IMR-90 (cell line): ENCODE data around the gene BCDIN3D.

ENCODE experiments used
- MAFK ChIP-seq: IDR thresholded peaks from 2 replicates; pipeline ENCODE4 v1.6.1; 2012; ENCODE audit warnings: low read depth, low read length, improper control_type of control experiment
- MAZ ChIP-seq: IDR thresholded peaks from 2 replicates; pipeline ENCODE4 v1.6.1; 2012; ENCODE audit warnings: low read depth, mild to moderate bottlenecking, low read length, improper control_type of control experiment, moderate library complexity, borderline replicate concordance
- MXI1 ChIP-seq: IDR thresholded peaks from 2 replicates; pipeline ENCODE4 v1.6.1; 2012; ENCODE audit warnings: low read depth, mild to moderate bottlenecking, low read length, moderate library complexity, borderline replicate concordance
- NFE2L2 ChIP-seq: fragments of 150-350 bp; IDR thresholded peaks from 2 replicates; pipeline ENCODE4 v1.6.1; 2016; ENCODE audit warnings: low read depth, mild to moderate bottlenecking, low read length
- POLR2A ChIP-seq: IDR thresholded peaks from 2 replicates; pipeline ENCODE4 v1.6.1; 2012; ENCODE audit warnings: mild to moderate bottlenecking, low read depth, low read length
- RCOR1 ChIP-seq: IDR thresholded peaks from 2 replicates; pipeline ENCODE4 v1.6.1; 2012; ENCODE audit warnings: mild to moderate bottlenecking, low read length, improper control_type of control experiment; ENCODE audit not compliant: insufficient replicate concordance
- TF ChIP-seq, protein P1 (sequence below): conservative IDR thresholded peaks from 2 replicates; pipeline ENCODE4 v1.5.1; 2012; ENCODE audit warnings: mild to moderate bottlenecking, low read depth, low read length, improper control_type of control experiment
- TF ChIP-seq, protein P2 (sequence below): fragments of 150-350 bp; IDR thresholded peaks from 2 replicates; pipeline ENCODE4 v1.6.1; 2017; ENCODE audit warnings: mild to moderate bottlenecking, antibody characterized with exemption, low read length, low read depth

GRCh38 chr12:49811136-49811535, 31.8 kb downstream of the BCDIN3D start:
- TF ChIP-seq, protein P1, sequence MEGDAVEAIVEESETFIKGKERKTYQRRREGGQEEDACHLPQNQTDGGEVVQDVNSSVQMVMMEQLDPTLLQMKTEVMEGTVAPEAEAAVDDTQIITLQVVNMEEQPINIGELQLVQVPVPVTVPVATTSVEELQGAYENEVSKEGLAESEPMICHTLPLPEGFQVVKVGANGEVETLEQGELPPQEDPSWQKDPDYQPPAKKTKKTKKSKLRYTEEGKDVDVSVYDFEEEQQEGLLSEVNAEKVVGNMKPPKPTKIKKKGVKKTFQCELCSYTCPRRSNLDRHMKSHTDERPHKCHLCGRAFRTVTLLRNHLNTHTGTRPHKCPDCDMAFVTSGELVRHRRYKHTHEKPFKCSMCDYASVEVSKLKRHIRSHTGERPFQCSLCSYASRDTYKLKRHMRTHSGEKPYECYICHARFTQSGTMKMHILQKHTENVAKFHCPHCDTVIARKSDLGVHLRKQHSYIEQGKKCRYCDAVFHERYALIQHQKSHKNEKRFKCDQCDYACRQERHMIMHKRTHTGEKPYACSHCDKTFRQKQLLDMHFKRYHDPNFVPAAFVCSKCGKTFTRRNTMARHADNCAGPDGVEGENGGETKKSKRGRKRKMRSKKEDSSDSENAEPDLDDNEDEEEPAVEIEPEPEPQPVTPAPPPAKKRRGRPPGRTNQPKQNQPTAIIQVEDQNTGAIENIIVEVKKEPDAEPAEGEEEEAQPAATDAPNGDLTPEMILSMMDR, result no peak
- no peak for TF ChIP-seq RCOR1
- TF ChIP-seq MAFK, result no peak
- no peak for TF ChIP-seq MAZ
- no peak for TF ChIP-seq POLR2A
- TF ChIP-seq, protein P2, sequence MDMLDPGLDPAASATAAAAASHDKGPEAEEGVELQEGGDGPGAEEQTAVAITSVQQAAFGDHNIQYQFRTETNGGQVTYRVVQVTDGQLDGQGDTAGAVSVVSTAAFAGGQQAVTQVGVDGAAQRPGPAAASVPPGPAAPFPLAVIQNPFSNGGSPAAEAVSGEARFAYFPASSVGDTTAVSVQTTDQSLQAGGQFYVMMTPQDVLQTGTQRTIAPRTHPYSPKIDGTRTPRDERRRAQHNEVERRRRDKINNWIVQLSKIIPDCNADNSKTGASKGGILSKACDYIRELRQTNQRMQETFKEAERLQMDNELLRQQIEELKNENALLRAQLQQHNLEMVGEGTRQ, result no peak
- TF ChIP-seq MXI1, result no peak
- TF ChIP-seq NFE2L2, result no peak
